DMS53 (cell line): Measurements from ENCODE around the gene AP3M1.
"Not testable (repeated sequence)": the region's sequence is repeated elsewhere in the genome, so short reads cannot be mapped to it uniquely, and the experiment has no call there.

Experiments used
- DNase-seq: peaks from one replicate; lab custom pipeline; 2025; lab: John Stamatoyannopoulos, UW

AP3M1 gene, protein sequence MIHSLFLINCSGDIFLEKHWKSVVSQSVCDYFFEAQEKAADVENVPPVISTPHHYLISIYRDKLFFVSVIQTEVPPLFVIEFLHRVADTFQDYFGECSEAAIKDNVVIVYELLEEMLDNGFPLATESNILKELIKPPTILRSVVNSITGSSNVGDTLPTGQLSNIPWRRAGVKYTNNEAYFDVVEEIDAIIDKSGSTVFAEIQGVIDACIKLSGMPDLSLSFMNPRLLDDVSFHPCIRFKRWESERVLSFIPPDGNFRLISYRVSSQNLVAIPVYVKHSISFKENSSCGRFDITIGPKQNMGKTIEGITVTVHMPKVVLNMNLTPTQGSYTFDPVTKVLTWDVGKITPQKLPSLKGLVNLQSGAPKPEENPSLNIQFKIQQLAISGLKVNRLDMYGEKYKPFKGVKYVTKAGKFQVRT

DNA sequence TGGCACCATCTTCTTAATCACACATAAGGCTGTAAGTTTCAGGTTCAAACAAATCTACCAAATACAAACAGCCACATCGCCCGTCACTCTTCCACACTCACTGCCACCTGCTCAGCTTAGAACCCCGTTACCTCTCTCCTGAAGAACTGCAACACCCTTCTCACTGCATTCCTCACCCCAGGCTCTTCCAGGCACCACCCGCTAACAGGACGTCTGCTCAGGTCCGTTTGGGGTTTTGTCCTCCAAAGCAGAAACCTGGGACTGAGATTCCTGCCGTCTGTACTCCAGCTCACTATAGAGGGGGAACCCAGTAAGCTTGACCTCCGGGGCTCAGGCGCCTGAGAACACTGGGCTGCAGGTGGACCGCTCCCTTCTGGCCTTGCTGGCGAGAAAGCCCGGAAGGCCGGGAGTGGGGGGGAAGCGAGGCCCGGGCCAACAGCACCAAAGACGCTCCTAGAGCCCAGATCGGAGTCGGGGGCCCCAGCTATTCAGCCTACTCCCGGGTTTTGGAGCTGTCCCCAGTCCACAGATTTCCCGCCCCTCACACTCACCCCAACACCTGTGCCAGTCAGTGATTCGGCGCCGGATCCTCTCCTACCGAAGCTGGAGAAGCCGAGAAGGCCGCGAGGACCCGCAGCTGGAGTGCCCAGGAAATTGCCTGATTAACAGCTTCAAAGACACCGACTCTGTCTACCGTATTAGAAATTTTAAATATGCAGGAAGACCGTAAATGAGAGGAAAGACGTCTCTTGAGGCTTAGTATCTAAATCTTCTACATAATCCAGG lies at the start of gene AP3M1:
Gene AP3M1, minus strand, starts transcription at position 625 of the 786 bp plus-strand sequence. CDS start 12,449 bp downstream, outside the sequence.
- DNase-seq, result peak; percentile 97

DNA sequence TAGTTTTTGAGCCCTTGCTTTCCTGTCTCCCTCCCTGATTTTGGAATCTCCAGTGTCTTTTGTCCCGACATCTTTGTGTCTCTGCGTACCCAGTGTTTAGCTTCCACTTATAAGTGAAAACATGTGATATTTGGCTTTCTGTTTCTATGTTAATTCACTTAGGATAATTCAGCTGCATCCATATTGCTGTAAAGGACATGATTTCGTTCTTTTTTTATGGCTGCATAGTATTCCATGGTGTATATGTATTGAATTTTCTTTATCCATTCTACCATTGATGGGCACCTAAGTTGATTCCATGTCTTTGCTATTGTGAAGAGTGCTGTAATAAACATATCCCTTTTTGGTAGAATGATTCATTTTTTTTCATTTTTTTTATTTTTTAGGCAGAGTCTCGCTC lies 48.7 kb upstream of the AP3M1 start:
- no peak for DNase-seq

DNA sequence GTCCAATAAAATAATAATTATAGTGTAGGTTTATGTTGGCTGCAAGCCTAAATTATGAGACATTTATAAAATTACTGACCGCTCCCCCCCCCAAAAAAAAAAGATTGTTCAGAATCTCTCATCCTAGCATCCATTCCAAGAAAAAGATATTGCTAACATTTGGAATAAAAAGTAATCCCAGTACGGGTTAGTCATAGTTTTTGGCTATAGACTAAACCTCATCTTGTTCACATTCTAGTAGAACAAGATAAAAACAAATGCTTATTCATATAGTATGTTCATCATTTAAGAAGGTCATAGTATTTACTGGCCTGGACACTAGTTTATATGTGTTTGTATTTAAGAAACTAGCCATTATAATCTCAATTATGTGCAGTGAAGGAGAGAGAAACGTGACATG lies 44.4 kb upstream of the AP3M1 start:
- DNase-seq, result no peak

DNA sequence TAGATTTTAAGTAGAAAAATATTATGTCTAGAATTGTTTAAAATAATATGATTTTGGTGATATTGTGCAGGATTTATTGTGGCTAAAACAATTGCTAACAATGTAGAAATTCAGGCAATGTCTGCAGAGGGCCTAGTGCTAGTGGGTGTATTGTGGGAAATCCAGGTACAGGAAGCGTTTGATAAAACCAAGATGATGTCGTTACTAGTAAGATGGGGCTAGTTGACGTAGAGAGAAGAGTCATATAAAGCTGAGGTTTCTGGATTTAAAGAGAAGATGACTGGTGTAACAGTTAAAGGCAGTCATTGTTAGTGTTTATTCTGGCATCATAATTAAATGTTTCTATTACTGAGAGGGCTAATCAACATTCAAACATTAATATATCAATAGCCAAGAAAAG lies 43.9 kb upstream of the AP3M1 start:
- no peak for DNase-seq

DNA sequence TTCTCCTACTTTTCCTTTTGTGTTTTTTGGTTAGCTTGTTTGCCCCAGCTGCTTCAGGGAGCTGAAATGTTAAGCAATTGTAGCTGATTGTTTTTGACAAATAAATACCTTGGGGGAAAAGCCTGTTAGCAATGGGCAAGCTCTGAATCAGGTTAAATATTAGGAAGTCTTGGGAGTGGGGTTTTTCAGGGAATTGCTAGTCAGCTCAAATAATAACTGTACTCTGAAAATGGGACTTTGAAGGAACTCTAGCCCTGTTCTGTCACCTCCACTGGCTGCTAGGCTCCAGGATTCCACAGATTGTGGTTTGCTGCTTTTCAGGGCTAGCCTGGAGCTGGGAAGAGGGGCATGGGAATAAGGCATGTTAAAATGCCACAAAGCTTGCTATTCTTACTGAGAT lies 39.9 kb upstream of the AP3M1 start:
- peak; percentile 36 for DNase-seq

DNA sequence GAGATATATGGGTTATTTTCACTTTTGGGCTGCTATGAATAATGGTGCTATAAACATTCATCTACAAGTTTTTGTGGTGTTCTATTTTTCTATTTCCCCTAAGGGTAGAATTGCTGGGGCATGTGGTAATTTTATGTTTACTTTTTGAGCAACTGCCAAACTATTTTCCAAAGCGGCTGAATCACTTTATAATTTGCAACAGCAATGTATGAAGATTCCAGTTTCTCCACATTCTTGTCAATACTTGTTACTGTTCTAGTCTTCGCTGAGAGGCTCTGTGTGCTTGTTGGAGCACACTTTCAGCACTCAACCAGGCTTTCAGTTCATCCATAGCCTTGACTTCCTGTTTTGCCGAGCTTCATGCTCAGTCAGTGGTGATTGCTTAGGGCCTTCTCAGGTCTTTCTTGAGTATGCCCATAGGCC lies 39.4 kb upstream of the AP3M1 start:
- peak; percentile 81 for DNase-seq

DNA sequence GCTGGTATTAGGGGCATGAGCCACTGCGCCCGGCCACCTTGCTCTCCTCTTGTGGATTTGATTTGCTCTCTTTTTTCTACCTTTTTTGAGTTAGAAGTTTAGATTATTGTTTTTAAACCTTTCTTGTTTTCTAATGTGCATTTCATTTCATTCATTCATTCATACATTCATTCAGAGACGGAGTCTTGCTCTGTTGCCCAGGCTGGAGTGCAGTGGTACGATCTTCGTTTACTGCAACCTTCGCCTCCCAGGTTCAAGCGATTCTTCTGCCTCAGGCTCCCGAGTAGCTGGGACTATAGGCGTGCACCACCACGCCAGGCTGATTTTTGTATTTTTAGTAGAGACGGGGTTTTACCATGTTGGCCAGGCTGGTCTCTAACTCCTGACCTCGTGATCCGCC lies 38.0 kb upstream of the AP3M1 start:
- DNase-seq, result not testable (repeated sequence)

DNA sequence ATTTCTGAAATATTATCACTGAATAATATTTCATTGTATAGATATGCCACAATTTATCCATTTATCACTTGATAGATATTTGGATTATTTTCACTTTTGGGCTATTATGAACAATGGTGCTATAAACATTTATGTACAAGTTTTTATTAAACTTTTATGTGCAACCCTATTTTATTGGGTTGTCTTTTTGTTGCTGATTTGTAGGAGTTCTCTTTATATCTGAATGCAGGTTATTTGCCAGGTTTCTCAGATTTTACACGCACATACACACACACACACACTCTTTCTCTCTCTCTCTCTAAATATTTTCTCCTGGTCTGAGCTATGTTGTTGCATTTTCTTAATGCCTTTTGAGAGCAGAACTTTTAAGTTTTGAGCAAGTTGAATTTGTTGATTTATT lies 36.6 kb upstream of the AP3M1 start:
- no peak for DNase-seq

DNA sequence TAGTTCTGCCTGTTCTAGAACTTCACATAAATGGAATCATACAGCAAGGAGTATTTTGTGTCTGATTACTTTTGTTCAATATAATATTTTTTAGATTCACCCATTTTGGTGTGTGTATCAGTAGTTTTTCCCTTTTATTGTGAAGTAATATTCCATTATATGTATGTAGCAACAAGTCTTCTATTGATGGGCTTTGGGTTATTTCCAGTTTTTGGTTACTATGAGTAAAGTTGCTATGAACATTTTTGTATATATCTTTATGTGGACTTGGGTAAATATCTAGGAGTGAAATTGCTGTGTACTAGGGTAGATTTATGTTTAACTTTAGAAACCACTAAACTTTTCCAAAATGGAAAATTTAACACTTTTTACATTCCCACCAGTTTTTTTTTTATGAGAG lies 36.0 kb upstream of the AP3M1 start:
- DNase-seq, result no peak

DNA sequence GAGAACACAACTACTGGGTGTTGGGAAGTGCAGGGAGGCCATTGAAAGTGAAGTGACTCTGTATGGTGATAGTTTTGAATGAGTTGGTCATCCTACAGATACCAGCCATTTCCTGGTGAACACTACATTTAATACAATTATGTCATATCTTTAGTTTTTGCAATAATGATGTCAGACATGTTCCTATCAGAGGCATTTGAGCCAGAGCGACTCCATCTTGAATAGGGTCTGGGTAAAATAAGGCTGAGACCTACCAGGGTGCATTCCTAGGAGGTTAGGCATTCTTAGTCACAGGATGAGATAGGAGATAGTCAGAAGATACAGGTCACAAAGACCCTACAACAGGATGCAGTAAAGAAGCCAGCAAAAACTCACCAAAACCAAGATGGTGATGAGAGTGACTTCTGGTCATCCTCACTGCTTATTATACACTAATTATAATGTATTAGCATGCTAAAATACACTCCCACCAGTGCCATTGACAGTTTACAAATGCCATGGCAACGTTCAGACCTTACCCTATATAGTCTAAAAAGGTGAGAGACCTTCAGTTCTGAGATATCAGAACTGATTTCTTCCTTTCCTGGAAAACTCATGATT lies 28.6 kb upstream of the AP3M1 start:
- no peak for DNase-seq

DNA sequence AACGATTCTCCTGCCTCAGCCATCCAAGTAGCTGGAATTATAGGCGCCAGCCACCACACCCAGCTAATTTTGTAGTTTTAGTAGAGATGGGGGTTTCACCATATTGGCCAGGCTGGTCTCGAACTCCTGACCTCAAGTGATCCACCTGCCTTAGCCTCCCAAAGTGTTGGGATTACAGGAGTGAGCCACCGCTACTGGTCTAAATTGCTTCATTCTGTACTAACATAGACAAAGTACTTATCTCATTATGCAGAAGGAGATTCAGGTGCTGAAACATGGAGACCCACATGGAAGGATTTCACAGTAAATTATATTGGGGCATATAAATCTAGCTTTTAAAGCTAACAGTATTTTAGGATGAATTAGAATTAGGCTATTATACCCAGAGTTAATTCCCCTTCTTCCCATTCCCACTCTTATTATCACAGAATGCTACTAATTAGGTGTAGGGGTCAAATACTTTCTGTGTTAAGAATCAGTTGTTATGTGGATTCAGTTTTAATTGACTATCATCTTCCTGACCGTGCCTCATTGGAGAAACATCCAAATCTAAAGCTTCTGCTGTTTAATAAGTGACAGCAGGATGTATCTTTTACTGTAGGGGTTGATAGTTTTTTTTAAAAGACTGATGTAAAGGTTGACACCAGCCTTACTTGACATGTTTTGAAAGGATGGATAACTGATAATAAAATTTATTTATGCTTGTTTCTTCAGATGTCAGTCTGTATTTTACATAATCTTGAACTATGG lies 27.6 kb upstream of the AP3M1 start:
- DNase-seq, result no peak

DNA sequence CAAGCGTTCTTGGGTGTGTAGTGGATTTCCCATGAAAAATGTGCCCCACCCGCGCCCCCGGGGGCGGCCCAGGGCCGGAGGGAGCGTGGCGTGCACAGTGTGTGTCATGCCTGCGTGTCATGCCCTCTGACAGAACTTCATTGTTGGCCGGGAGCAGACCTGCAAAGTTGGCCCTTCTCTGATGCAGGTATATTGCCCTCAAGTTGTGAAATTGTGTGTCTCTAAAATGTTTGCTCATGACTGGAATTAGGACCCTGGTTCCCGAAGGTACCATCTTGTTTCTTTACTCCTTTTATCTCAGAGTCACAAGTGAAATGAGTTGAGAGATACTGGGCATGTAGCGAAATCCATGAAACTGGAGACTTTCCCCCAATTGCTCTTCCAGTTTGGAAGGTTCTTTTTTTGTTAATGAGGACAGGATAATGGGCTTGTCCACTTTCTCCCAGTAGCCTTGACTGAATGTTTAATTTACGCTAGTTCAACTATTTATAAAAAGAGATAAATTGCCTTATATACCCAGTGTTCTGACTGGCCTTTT lies 26.6 kb upstream of the AP3M1 start:
- DNase-seq, result peak; percentile 60

DNA sequence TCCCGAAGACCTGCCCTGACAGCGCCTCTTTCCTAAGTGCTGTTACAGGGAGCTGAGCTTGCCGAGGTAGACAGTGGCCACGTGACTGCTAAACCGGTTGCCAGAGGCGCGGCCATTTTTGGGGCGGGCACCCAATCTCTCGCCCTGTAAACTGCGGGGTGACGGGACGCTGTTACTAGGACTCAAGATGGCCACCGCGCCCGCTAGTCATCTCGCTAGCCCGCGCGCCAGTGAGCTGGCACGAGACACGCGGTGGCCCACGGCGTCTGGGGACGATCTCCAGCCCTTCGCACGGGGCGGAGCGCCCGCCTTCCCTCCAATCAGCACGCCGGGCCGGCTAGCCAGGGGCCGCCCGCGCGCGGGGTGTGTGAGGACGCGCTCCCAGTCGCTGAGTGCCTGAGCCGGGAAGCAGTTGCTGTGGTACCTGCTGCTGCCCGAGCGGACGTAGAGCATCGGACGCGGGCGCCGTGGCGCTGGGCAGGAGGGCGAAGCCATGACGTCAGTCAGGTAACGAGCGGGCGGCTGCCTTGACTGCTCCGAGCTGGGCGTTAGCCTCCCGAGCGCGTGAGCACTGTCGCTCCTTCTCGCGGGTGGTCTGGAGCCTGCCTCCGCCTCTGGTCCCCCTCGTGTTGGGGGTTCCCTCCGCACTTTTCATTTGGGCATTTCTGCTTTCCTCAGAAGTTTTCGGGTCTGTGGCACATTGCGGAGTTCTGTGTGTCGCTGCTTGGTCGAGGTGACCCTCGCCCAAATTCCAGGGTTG lies 25.9 kb upstream of the AP3M1 start:
- DNase-seq, result peak; percentile 100

DNA sequence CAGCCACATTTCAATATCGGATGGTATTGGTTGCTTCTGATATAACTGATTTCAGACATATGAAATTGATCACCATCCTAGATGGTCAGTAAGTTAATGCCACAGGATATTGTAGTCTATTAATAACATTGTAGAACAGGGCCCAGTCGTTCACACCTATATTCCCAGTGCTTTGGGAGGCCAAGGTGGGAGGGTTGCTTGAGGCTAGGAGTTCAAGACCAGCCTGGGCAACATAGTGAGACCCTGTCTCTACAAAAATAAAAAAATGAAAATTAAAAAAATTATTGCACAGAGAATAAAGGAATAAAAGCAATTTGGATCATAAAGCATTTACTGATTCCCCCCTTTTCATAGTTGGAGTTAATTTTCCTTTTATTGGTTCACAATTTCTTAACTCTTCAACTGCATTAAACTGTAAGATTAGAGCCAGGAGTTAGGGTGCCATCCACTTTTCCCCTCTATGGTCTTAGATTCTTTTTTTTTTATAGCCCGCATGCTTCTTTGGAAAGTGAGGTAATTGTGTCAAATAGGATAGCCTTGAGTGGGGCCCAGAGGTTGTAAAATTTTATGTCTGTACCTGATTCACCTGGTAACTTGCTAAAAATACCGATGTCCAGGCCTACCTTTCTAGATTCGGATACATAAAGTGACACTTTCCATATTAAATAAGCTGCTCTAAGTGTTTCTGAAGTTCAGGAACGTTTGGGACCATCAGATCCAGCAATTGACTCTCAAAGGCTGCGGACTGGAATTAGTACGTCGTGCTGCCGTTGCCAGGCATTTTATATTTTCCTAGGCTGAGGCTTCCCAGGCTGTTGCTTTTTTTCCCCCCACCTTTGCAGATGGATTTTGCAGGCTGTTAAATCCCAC lies 25.1 kb upstream of the AP3M1 start:
- DNase-seq, result peak; percentile 64

DNA sequence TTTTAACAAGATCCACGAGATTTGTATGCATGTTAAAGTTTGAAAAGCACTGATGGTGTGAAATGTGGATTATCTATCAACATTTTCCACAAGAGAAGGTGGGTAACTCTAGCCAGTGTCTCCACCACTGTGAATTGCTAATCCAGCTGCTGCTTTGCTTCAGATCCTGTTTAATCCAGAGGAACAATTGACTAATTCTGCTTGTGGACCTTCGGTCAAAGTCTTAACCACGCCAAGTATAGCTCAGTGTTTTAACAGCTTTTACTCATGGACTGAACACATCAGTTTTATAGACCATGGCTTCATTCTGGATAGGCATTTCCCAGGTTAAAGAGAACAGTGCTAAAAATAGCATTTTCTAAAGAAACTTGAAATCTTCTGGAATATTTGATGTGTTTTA lies 23.9 kb upstream of the AP3M1 start:
- no peak for DNase-seq

DNA sequence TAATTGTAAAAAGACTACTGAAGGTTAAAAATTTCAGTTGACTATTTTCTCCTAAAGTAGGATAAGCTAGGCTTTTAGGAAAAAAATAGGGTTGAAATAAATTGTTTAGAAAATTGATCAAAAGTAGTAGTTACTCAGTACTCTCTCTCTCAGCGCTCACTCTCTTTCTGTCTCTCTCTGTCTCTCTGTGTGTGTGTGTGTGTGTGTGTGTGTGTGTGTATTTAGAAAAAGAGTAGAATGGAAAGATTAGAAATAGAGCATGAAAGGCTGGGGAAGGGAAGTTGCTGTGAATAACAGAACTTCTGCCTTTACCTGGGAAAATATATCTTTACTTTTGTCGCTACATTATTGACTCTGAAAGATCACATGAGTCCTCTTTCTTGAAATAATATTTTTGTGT lies 21.0 kb upstream of the AP3M1 start:
- no peak for DNase-seq

DNA sequence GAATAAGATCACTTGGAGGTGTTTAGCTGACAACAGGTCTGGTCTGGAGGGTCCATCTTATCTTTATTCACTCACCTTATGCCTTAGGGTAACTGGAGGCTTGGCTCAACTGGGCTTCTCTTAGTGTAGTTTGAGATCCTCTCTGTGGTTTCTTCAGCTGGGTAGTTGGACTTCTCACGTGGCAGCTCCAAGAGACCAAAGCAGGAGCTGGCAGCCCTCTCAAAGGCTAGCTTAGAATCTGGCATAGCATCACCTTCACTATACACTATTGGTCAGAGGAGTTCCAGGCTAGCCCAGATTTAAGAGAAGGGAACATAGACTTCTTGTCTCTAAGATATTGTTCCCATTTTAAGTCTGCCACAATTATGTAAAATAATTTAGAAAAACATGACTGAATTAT lies 16.8 kb upstream of the AP3M1 start:
- no peak for DNase-seq

DNA sequence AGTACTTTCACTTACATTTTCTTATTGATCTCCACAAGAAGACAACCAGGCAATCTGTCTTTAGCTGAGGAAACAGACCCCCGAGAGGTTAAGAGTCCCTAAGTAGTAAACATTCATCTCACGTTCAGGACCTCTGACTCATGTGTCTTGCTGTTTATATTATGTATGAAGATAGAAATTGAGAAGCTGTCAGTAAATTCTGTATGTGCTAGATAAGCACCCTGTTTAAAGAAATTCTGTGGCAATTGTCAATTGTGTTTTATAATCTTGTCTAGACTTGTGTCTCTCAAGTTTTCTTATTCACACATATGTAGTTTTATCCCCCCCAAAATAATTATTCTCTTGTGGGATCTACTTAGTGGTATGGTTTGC lies 14.9 kb upstream of the AP3M1 start:
- no peak for DNase-seq

DNA sequence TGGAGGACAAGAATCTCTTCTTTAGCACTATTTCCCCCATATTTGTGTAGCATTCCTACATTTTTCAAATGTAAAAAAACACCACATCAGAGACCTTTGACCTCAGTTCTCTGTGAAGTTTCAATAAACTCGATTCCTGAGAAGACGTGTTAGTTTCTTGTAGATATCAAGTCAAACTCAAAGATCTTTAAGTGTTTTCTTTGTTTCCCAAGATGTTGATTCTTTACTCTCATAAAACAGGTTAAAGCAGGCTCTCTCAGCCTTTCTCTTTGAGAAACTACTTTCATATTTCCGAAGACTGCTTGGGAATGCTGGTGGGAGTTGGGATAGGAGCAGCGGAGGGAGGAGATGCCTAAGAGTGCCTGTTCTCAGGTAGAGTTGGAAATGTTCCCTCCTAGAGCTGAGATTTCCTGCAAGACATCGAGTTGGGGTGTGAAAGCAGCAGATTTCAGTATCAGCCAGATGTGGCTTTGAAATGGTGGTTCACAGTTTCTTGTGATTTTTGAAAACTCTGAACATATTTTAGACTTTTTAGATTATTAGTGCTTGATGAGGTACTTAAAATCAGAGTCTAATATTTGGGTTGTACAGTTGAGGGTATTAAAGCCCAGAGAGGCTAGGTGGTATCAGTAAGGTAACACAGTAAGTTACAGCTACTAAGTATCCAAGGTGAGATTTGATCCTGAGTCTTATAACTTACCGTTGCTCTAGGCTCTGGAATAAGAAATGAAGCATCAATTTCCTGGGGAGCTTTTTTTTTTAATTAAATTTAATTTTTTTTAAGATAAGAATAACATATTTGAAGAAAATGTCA lies 14.3 kb upstream of the AP3M1 start:
- DNase-seq, result no peak
